Mesenchymal stem cell (in vitro differentiated cells and primary cell): Measurements from ENCODE around the gene DDX49.
"Not testable (repeated sequence)": the region's sequence is repeated elsewhere in the genome, so short reads cannot be mapped to it uniquely, and the experiment has no call there.

Experiments used
- DNase-seq: peaks from one replicate; pipeline ENCODE4 v3.0.0-alpha.2; 2013
- H2AFZ ChIP-seq: one replicate; pipeline ENCODE4 v1.6.1; 2013; ENCODE audit warnings: low read depth, mild to moderate bottlenecking, control low read depth, inconsistent platforms, low read length, moderate library complexity
- H2AK5ac ChIP-seq: 2 replicates; pipeline ENCODE4 v1.6.1; 2013; ENCODE audit warnings: low read length, moderate library complexity, mild to moderate bottlenecking, inconsistent platforms; ENCODE audit not compliant: severe bottlenecking
- H2BK120ac ChIP-seq: one replicate; pipeline ENCODE4 v1.6.1; 2013; ENCODE audit warnings: low read depth, mild to moderate bottlenecking, inconsistent platforms, low read length, moderate library complexity
- H2BK12ac ChIP-seq, 2 experiments: one replicate each; pipeline ENCODE4 v1.6.1; 2013; ENCODE audit warnings: inconsistent platforms in 2 of 2, low read length in 2 of 2, mild to moderate bottlenecking in 2 of 2, moderate library complexity in 2 of 2, control low read depth in 1 of 2
- H2BK15ac ChIP-seq: one replicate; pipeline ENCODE4 v1.6.1; 2013; ENCODE audit warnings: mild to moderate bottlenecking, low read depth, inconsistent platforms; ENCODE audit not compliant: poor library complexity, severe bottlenecking
- H2BK5ac ChIP-seq: 2 replicates; pipeline ENCODE4 v1.6.1; 2013; ENCODE audit warnings: low read depth, mild to moderate bottlenecking, low read length, control low read depth, inconsistent platforms; ENCODE audit not compliant: poor library complexity, severe bottlenecking
- H3K14ac ChIP-seq, 2 experiments: one replicate each; pipeline ENCODE4 v1.6.1; 2013; ENCODE audit warnings: inconsistent platforms in 2 of 2, low read length in 2 of 2, control low read depth in 1 of 2, mild to moderate bottlenecking in 1 of 2, moderate library complexity in 1 of 2
- H3K18ac ChIP-seq, 2 experiments: one replicate each; pipeline ENCODE4 v1.6.1; 2013; ENCODE audit warnings: inconsistent platforms in 2 of 2, low read length in 2 of 2, control low read depth in 1 of 2, low read depth in 1 of 2, mild to moderate bottlenecking in 1 of 2
- H3K23ac ChIP-seq, 2 experiments: one replicate each; pipeline ENCODE4 v1.6.1; 2013; ENCODE audit warnings: inconsistent platforms in 2 of 2, low read length in 2 of 2, mild to moderate bottlenecking in 2 of 2, moderate library complexity in 2 of 2, control low read depth in 1 of 2
- H3K27ac ChIP-seq: 2 replicates; pipeline ENCODE4 v1.5.1; 2013; ENCODE audit warnings: mild to moderate bottlenecking, moderate library complexity, low read length, control low read depth, inconsistent platforms; ENCODE audit not compliant: poor library complexity, severe bottlenecking
- H3K27me3 ChIP-seq, 2 experiments: 2 replicates each; pipeline versions ENCODE4 v1.6.1 to v1.7.0; 2013; ENCODE audit warnings: low read length in 2 of 2, mild to moderate bottlenecking in 2 of 2, moderate library complexity in 2 of 2, control low read depth in 1 of 2, inconsistent platforms in 1 of 2; ENCODE audit not compliant: control insufficient read depth in 1 of 2, insufficient read depth in 1 of 2
- H3K36me3 ChIP-seq, 2 experiments: 2 replicates each; pipeline versions ENCODE4 v1.6.1 to v1.7.0; 2013; ENCODE audit warnings: low read length in 2 of 2, control low read depth in 1 of 2, inconsistent platforms in 1 of 2, low read depth in 1 of 2, mild to moderate bottlenecking in 1 of 2; ENCODE audit not compliant: insufficient read depth in 2 of 2, control insufficient read depth in 1 of 2
- H3K4ac ChIP-seq, 2 experiments: one replicate each; pipeline ENCODE4 v1.6.1; 2013; ENCODE audit warnings: inconsistent platforms in 2 of 2, low read length in 2 of 2, mild to moderate bottlenecking in 2 of 2, moderate library complexity in 2 of 2, control low read depth in 1 of 2, low read depth in 1 of 2
- H3K4me1 ChIP-seq: 2 replicates; pipeline ENCODE4 v1.6.1; 2013; ENCODE audit warnings: low read depth, low read length, control low read depth; ENCODE audit not compliant: control insufficient read depth, insufficient read depth
- H3K4me2 ChIP-seq: 2 replicates; pipeline ENCODE4 v1.6.1; 2013; ENCODE audit warnings: low read length, mild to moderate bottlenecking, inconsistent platforms; ENCODE audit not compliant: poor library complexity, severe bottlenecking
- H3K4me3 ChIP-seq, 2 experiments: 2 replicates each; pipeline versions ENCODE4 v1.5.1 to v1.7.0; 2013; ENCODE audit warnings: low read length in 2 of 2, mild to moderate bottlenecking in 2 of 2, control low read depth in 1 of 2, low read depth in 1 of 2; ENCODE audit not compliant: insufficient read depth in 1 of 2
- H3K79me1 ChIP-seq: replicated peaks from 2 replicates; pipeline ENCODE4 v1.6.1; 2013; ENCODE audit warnings: mild to moderate bottlenecking, control low read depth, low read length, inconsistent platforms; ENCODE audit not compliant: poor library complexity, severe bottlenecking
- H3K9ac ChIP-seq: 2 replicates; pipeline ENCODE4 v1.7.0; 2013; ENCODE audit warnings: mild to moderate bottlenecking, low read length, moderate library complexity
- H3K9me3 ChIP-seq: 2 replicates; pipeline ENCODE4 v1.7.0; 2013; ENCODE audit warnings: mild to moderate bottlenecking, low read length; ENCODE audit not compliant: control insufficient read depth
- H4K8ac ChIP-seq: one replicate; pipeline ENCODE4 v1.6.1; 2013; ENCODE audit warnings: inconsistent platforms, mild to moderate bottlenecking, low read length, moderate library complexity
- H4K91ac ChIP-seq: one replicate; pipeline ENCODE4 v1.6.1; 2013; ENCODE audit warnings: mild to moderate bottlenecking, low read length, inconsistent platforms
- WGBS: methylation state at CpG from one replicate; pipeline ENCODE4 v1.1.7; 2013; ENCODE audit warnings: mixed read lengths; 5-methylcytosine and 5-hydroxymethylcytosine counted together

The DDX49 gene

DNA sequence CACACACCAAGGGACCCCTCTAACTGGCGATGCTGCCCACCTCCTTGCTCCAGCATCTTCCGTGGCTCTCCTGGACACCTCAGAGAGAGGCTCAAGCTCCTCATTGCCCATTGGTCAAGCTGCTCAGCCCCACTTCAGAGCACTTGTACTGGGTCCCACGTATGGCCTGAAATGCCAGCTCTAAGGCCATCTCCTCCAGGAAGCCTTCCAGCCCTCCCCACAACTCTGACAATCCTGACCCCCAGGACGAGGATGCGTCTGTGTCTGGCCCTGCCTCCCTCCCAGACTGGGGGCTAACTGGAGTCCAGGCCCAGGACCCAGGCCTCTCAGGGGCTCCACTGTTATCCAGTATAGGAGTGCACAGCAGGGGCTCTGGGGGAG lies 29.5 kb downstream of the DDX49 start:
- H3K9ac ChIP-seq, result no peak overlapping the region
- H3K18ac ChIP-seq, result no peak overlapping the region
- H2AFZ ChIP-seq, result no peak overlapping the region
- 84% methylated on average over 5 of the region's 5 CpGs for WGBS
- peak overlapping the region; percentile 10 for H4K91ac ChIP-seq
- no peak overlapping the region for H2BK12ac ChIP-seq
- H3K27me3 ChIP-seq, result no peaks in the 10 kb centered on the region
- H3K36me3 ChIP-seq, result peaks cover 10 to 24% of the 10 kb centered on the region in 2 experiments
- no peak overlapping the region for H4K8ac ChIP-seq
- no peak overlapping the region for H3K4me2 ChIP-seq
- no peak overlapping the region for H3K23ac ChIP-seq
- H2BK5ac ChIP-seq, result no peak overlapping the region
- H3K4me1 ChIP-seq, result no peaks in the 10 kb centered on the region
- H3K9me3 ChIP-seq, result no peaks in the 10 kb centered on the region
- H3K14ac ChIP-seq, result no peak overlapping the region
- H2BK120ac ChIP-seq, result no peak overlapping the region
- no peaks in the 10 kb centered on the region for H3K79me1 ChIP-seq
- no peak for DNase-seq
- no peak overlapping the region for H2BK15ac ChIP-seq
- H3K4me3 ChIP-seq, result no peak overlapping the region
- no peak overlapping the region for H3K27ac ChIP-seq
- H2AK5ac ChIP-seq, result no peak overlapping the region
- no peak overlapping the region for H3K4ac ChIP-seq

DNA sequence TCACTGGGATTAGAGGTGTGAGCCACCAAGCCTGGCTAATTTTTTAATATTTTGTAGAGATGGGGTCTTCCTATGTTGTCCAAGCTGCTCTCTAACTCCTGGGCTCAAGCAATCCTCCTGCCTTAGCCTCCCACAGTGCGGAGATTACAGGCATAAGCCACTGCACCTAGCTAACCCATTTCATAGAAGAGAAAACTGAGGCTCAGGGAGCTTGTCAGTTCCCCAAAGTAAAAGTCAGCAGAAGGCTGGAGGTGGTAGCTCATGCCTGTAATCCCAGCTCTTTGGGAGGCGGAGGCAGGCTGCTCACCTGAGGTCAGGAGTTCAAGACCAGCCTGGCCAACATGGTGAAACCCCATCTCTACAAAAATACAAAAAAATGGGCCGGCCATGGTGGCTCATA lies 30.3 kb downstream of the DDX49 start:
- Histone ChIP-seq H3K27me3 (no peaks in the 10 kb centered on the region), H3K4me1 (no peaks in the 10 kb centered on the region), H3K9me3 (no peaks in the 10 kb centered on the region), H3K27ac (no peak overlapping the region), H2BK120ac (no peak overlapping the region), H3K14ac (no peak overlapping the region), H3K4me3 (no peak overlapping the region), H3K18ac (no peak overlapping the region), H3K4me2 (no peak overlapping the region), H2BK15ac (no peak overlapping the region), H3K79me1 (no peaks in the 10 kb centered on the region), H3K23ac (no peak overlapping the region), H3K4ac (no peak overlapping the region), H4K8ac (no peak overlapping the region), H2BK5ac (no peak overlapping the region), H2AK5ac (no peak overlapping the region), H3K9ac (no peak overlapping the region), H4K91ac (no peak overlapping the region), H2AFZ (no peak overlapping the region), H3K36me3 (peaks cover 10 to 24% of the 10 kb centered on the region in 2 experiments), H2BK12ac (no peak overlapping the region)
- 76% methylated on average over 3 of the region's 3 CpGs for WGBS
- no peak for DNase-seq

DNA sequence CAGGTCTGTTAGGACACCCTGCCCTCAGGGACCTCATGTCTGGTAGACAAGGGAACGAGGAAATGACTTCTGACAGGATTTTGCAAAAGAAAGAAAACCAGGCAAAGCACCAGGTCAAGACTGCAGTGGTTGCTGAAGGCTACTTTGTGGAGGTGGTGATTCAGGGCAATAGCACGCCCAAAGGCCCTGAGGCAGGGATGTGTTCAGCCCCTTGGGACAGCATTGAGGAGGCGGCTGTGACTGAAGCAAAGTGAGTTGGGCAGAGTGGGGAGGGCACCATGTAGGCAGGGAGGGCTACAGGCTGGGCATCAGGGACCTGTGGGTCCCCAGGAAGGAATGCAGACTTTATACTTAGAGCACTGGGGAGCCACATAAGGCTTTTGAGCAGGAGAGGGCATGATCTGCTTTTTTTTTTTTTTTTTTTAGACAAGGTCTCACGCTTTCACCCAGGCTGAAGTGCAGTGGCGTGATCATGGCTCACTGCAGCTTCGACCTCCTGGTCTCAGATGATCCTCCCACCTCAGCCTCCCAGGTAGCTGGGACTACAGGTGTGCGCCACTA lies 32.3 kb downstream of the DDX49 start:
- WGBS, result 77% methylated on average over 7 of the region's 7 CpGs
- no peak overlapping the region for H3K27ac ChIP-seq

DNA sequence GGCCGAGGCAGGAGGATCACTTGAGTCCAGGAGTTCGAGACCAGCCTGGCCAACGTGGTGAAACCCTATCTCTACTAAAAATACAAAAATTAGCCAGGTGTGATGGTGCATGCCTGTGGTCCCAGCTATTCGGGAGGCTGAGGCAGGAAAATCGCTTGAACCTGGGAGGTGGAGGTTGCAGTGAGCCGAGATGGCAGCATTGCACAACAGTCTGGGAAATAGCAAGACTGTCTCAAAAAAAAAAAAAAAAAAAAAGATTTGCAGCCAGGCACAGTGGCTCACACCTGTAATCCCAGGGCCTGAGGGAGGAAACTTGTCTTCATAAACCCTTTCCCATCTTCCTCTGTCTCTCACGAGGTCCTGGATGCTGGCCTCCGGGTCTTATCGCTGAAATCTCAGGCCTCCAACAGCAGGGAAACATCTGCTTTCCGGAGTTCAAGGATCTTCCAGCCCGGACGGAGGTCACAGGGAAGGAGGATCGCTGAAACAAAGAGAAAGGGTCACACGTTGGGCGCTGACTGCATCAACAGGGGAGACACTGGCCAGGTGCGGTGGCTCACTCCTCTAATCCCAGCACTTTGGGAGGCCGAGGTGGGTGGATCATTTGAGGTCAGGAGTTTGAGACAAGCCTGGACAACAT lies 33.0 kb downstream of the DDX49 start:
- WGBS, result 82% methylated on average over 15 of the region's 17 CpGs

More for the DNA sequence above, 32.3 kb downstream of the DDX49 start:
- no peak overlapping the region for H2AK5ac ChIP-seq
- no peak overlapping the region for H3K14ac ChIP-seq
- H4K8ac ChIP-seq, result no peak overlapping the region
- no peak overlapping the region for H3K9ac ChIP-seq
- H3K36me3 ChIP-seq, result peaks cover under 1 to 13% of the 10 kb centered on the region in 2 experiments
- no peaks in the 10 kb centered on the region for H3K27me3 ChIP-seq
- H3K4ac ChIP-seq, result no peak overlapping the region
- no peak overlapping the region for H3K4me2 ChIP-seq
- no peaks in the 10 kb centered on the region for H3K79me1 ChIP-seq
- no peak overlapping the region for H2BK120ac ChIP-seq
- peak; percentile 43 for DNase-seq
- no peak overlapping the region for H4K91ac ChIP-seq
- H2BK12ac ChIP-seq, result no peak overlapping the region
- H2BK5ac ChIP-seq, result no peak overlapping the region
- H2AFZ ChIP-seq, result no peak overlapping the region
- H2BK15ac ChIP-seq, result no peak overlapping the region
- H3K4me3 ChIP-seq, result no peak overlapping the region
- H3K23ac ChIP-seq, result no peak overlapping the region
- no peak overlapping the region for H3K18ac ChIP-seq
- H3K4me1 ChIP-seq, result no peaks in the 10 kb centered on the region
- H3K9me3 ChIP-seq, result no peaks in the 10 kb centered on the region

More for the DNA sequence above, 33.0 kb downstream of the DDX49 start:
- H4K91ac ChIP-seq, H3K4me2 ChIP-seq, DNase-seq, H2BK120ac ChIP-seq, H3K9me3 ChIP-seq, H3K4ac ChIP-seq, H3K9ac ChIP-seq, H2AFZ ChIP-seq, H2AK5ac ChIP-seq, H3K23ac ChIP-seq, H2BK12ac ChIP-seq, H3K36me3 ChIP-seq, H2BK5ac ChIP-seq, H3K18ac ChIP-seq, H3K27ac ChIP-seq, H3K4me1 ChIP-seq, H4K8ac ChIP-seq, H3K79me1 ChIP-seq, H3K27me3 ChIP-seq, H2BK15ac ChIP-seq, H3K14ac ChIP-seq, H3K4me3 ChIP-seq: not testable (repeated sequence)
